A549 (cell line): ENCODE measurements around the gene NHSL1. TPM values are rescaled to one million over a fixed set of nuclear protein-coding genes. Genes with fewer than 3 reads are reported as not detected.
A peak's percentile ranks its signal among the peaks of the same experiment; 100 is the strongest.

Experiments
- ATAC-seq, 2 experiments: fragments of 200-7000 bp in 1 of 2; fragments of >200 bp in 1 of 2; cut with Nextera tagmentation in 1 of 2; cut with Tn5 transposase in 1 of 2; 3 replicates each; pipeline versions ENCODE4 v1.8.0 to v1.9.1; 2018 to 2020; ENCODE audit warnings: mild to moderate bottlenecking in 1 of 2, moderate library complexity in 1 of 2
- CTCF ChIA-PET: fragments of 300-600 bp; sonication (Branson Sonifier 250); formaldehyde crosslinking; extraction: SDS; loops from one replicate; lab custom pipeline; 2021; ENCODE audit warnings: antibody characterized with exemption, inconsistent platforms; lab: Yijun Ruan, JAX
- POLR2A ChIA-PET: fragments of 350-600 bp; formaldehyde crosslinking; extraction: SDS; loops from one replicate; lab custom pipeline; 2021; ENCODE audit warnings: antibody characterized with exemption, inconsistent platforms; lab: Yijun Ruan, JAX
- DNase-seq, 2 experiments: peaks; one replicate each; pipeline versions ENCODE4 v3.0.0 to v3.0.0-alpha.2; 2011 to 2016; ENCODE audit warnings: low read depth in 1 of 2, low spot score in 1 of 2
- FAIRE-seq: peaks from 2 replicates; lab custom pipeline; 2011; peaks lifted over from hg19 to GRCh38; lab: Jason Lieb, UNC
- H3K27ac ChIP-seq, 2 experiments: fragments of >200 bp; sonication (Bioruptor Twin); formaldehyde crosslinking; 3 replicates each; pipeline ENCODE4 v1.5.1; 2016 to 2017
- H3K4me1 ChIP-seq: fragments of >200 bp; sonication (Bioruptor Twin); formaldehyde crosslinking; 3 replicates; pipeline ENCODE4 v1.6.1; 2016
- H3K4me2 ChIP-seq: fragments of >200 bp; sonication (Bioruptor Twin); formaldehyde crosslinking; 3 replicates; pipeline ENCODE4 v1.6.1; 2016
- H3K4me3 ChIP-seq: fragments of >200 bp; sonication (Bioruptor Twin); formaldehyde crosslinking; 3 replicates; pipeline ENCODE4 v1.5.1; 2016
- H3K9me3 ChIP-seq: fragments of >200 bp; sonication (Bioruptor Twin); formaldehyde crosslinking; 3 replicates; pipeline ENCODE4 v1.6.1; 2016
- ATOH8 ChIP-seq: fragments of 250-450 bp; sonication (Bioruptor Pico); IDR thresholded peaks from 2 replicates; pipeline ENCODE4 v1.5.0; 2020; ENCODE audit warnings: low read depth, mild to moderate bottlenecking, moderate library complexity
- CEBPB ChIP-seq, 2 experiments: fragments of >200 bp in 1 of 2; sonication (Bioruptor Twin) in 1 of 2; formaldehyde crosslinking in 1 of 2; IDR thresholded peaks; 2 replicates each; pipeline ENCODE4 v1.6.1; 2012 to 2016
- CHD4 ChIP-seq: fragments of 200-600 bp; sonication (generic); IDR thresholded peaks from 2 replicates; pipeline ENCODE4 v1.6.1; 2016; ENCODE audit warnings: antibody characterized with exemption, mild to moderate bottlenecking, borderline replicate concordance
- E2F6 ChIP-seq: IDR thresholded peaks from 2 replicates; pipeline ENCODE4 v1.6.1; 2012; ENCODE audit warnings: low read depth, borderline replicate concordance
- EHF ChIP-seq: fragments of 250-450 bp; sonication (Bioruptor Pico); IDR thresholded peaks from 2 replicates; pipeline ENCODE4 v1.5.0; 2020; ENCODE audit warnings: mild to moderate bottlenecking
- EP300 ChIP-seq, 2 experiments: fragments of >200 bp; sonication (Bioruptor Twin); formaldehyde crosslinking; IDR thresholded peaks; 2 replicates in 1 of 2; 3 replicates in 1 of 2; pipeline ENCODE4 v1.6.1; 2016 to 2017
- FOSB ChIP-seq: fragments of 250-450 bp; sonication (Bioruptor Pico); IDR thresholded peaks from 2 replicates; pipeline ENCODE4 v1.5.0; 2020; ENCODE audit warnings: mild to moderate bottlenecking, moderate library complexity
- FOSL2 ChIP-seq, 2 experiments: fragments of 450-650 bp in 1 of 2; fragments of >200 bp in 1 of 2; sonication (Bioruptor Twin) in 1 of 2; formaldehyde crosslinking; IDR thresholded peaks; 2 replicates each; pipeline versions ENCODE4 v1.5.0 to v1.6.1; 2016 to 2020; ENCODE audit warnings: mild to moderate bottlenecking in 1 of 2, moderate library complexity in 1 of 2
- FOXS1 ChIP-seq: fragments of 250-450 bp; sonication (Bioruptor Pico); IDR thresholded peaks from 2 replicates; pipeline ENCODE4 v1.5.0; 2020; ENCODE audit warnings: mild to moderate bottlenecking, moderate library complexity
- HDAC2 ChIP-seq: fragments of 200-600 bp; sonication (generic); IDR thresholded peaks from 2 replicates; pipeline ENCODE4 v1.6.1; 2016
- HEYL ChIP-seq: fragments of 250-450 bp; sonication (Bioruptor Pico); IDR thresholded peaks from 2 replicates; pipeline ENCODE4 v1.8.0; 2021; ENCODE audit warnings: mild to moderate bottlenecking, moderate library complexity
- HOXA7 ChIP-seq: fragments of 250-450 bp; sonication (Bioruptor Pico); IDR thresholded peaks from 2 replicates; pipeline ENCODE4 v1.5.0; 2020; ENCODE audit warnings: mild to moderate bottlenecking, moderate library complexity
- HOXB13 ChIP-seq: fragments of 250-450 bp; sonication (Bioruptor Pico); IDR thresholded peaks from 2 replicates; pipeline ENCODE4 v1.5.0; 2020; ENCODE audit warnings: low read depth, mild to moderate bottlenecking, moderate library complexity
- HOXB5 ChIP-seq: fragments of 250-450 bp; sonication (Bioruptor Pico); IDR thresholded peaks from 2 replicates; pipeline ENCODE4 v1.5.0; 2020; ENCODE audit warnings: mild to moderate bottlenecking, moderate library complexity
- JUNB ChIP-seq: fragments of >200 bp; sonication (Bioruptor Twin); formaldehyde crosslinking; IDR thresholded peaks from 2 replicates; pipeline ENCODE4 v1.6.1; 2016
- MAFK ChIP-seq: fragments of 450-650 bp; IDR thresholded peaks from 2 replicates; pipeline ENCODE4 v1.6.1; 2014; ENCODE audit not compliant: partially characterized antibody
- MYC ChIP-seq: IDR thresholded peaks from 2 replicates; pipeline ENCODE4 v1.6.1; 2012; ENCODE audit warnings: mild to moderate bottlenecking, inconsistent platforms, low read length, improper control_type of control experiment, borderline replicate concordance
- NR3C1 ChIP-seq: fragments of >200 bp; sonication (Bioruptor Twin); formaldehyde crosslinking; IDR thresholded peaks from 3 replicates; pipeline ENCODE4 v1.6.1; 2017
- PHF8 ChIP-seq: fragments of 200-600 bp; sonication (generic); IDR thresholded peaks from 2 replicates; pipeline ENCODE4 v1.6.1; 2016; ENCODE audit warnings: low read depth, mild to moderate bottlenecking, antibody characterized with exemption, moderate library complexity, borderline replicate concordance
- REST ChIP-seq: fragments of 200-600 bp; sonication (generic); IDR thresholded peaks from 2 replicates; pipeline ENCODE4 v1.6.1; 2016; ENCODE audit warnings: antibody characterized with exemption, mild to moderate bottlenecking, moderate library complexity
- RFX5 ChIP-seq: fragments of 450-650 bp; IDR thresholded peaks from 2 replicates; pipeline ENCODE4 v1.7.1; 2014; ENCODE audit warnings: antibody characterized with exemption, mild to moderate bottlenecking, moderate library complexity
- RNF2 ChIP-seq: fragments of 200-600 bp; sonication (generic); IDR thresholded peaks from 2 replicates; pipeline ENCODE4 v1.6.1; 2016; ENCODE audit warnings: low read depth, mild to moderate bottlenecking, antibody characterized with exemption, moderate library complexity, borderline replicate concordance
- SMC3 ChIP-seq: fragments of >200 bp; sonication (Bioruptor Twin); formaldehyde crosslinking; IDR thresholded peaks from 3 replicates; pipeline ENCODE4 v1.6.1; 2018; ENCODE audit warnings: inconsistent platforms
- ZNF302 ChIP-seq: fragments of 250-450 bp; sonication (Bioruptor Pico); IDR thresholded peaks from 2 replicates; pipeline ENCODE4 v1.9.0; 2021; ENCODE audit warnings: inconsistent platforms, mild to moderate bottlenecking, moderate library complexity
- WGBS: methylation state at CpG from one replicate; pipeline ENCODE4 v1.1.6; 2017; ENCODE audit errors: missing lambda C conversion rate; 5-methylcytosine and 5-hydroxymethylcytosine counted together
- polyA plus RNA-seq, 4 experiments: library from polyadenylated mRNA; depleted of rRNA in 3 of 4; stranded (reverse); fragments of >200 nt; fragmentation: RNase III in 1 of 4; extraction: RNeasy Plus Mini Kit Qiagen cat#74134 plus additional on column Dnase treatment in 1 of 4; gene quantifications; 2 replicates in 3 of 4; 3 replicates in 1 of 4; pipeline ENCODE4 v1.2.3, GENCODE V29; 2011 to 2017
- TF ChIP-seq, protein P1 (sequence below): fragments of 150-350 bp; IDR thresholded peaks from 2 replicates; pipeline ENCODE4 v1.6.1; 2014; ENCODE audit warnings: low read depth, mild to moderate bottlenecking, low read length
- TF ChIP-seq, protein P2 (sequence below): fragments of >200 bp; sonication (Bioruptor Twin); formaldehyde crosslinking; IDR thresholded peaks from 3 replicates; pipeline ENCODE4 v1.6.1; 2016

The NHSL1 gene
- polyA plus RNA-seq, 2 of the 4 experiments (the other 2 are of a cell fraction): 1.6 to 2.8 TPM

DNA sequence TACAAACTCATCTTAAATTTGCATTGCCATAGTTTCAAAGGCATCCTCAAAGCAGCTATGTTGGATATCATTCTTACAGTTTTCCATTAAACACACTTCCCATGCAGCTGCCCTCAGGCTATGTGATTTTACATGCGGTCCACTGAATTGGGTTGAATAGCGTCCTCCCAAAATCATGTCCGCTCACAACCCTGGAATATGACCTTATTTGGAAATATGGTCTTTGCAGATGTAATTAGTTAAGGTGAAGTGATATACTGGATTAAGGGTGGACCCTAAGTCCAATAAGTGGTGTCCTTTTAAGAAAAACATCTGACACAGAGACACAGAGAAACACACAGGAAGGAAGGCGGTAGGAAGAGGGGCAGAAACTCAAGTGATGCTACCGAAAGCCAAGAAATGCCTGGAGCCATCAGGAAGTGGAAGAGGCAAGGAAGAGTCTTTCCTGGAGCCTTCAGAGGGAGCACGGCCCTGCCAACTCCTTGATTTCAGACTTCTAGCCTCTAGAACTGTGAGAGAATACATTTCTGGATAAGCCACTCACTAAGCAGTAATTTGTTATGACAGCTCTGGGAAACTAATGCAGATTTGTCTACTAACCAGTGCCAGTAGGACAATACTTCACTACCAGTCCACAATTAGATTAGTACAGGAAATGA lies 42.7 kb upstream of the NHSL1 start:
- 84% methylated on average over 5 of the region's 6 CpGs for whole genome bisulfite sequencing
- ChIA-PET POLR2A (interaction anchor here (0.6 kb wide), 1 partner anchor 76 kb away, joined by 3 read pairs; no protein-coding TSS in a partner anchor), CTCF (no interaction called here)
- DNase-seq (no peak), ATAC-seq (no peak), FAIRE-seq (no peak)
- Histone ChIP-seq H3K4me1 (peaks cover 27% of the 10 kb centered on the region), H3K4me3 (no peak overlapping the region), H3K9me3 (no peaks in the 10 kb centered on the region), H3K4me2 (peak overlapping the region; percentile 37; the same call in 2 of the 3 replicates), H3K27ac (peak overlapping the region in 1 of 2 experiments; percentile 30; a peak in 1 of 6 replicates)
- no peak for TF ChIP-seq JUNB
- no peak for TF ChIP-seq RFX5
- no peak for TF ChIP-seq REST
- TF ChIP-seq CEBPB (IDR thresholded peaks at IDR 0.05): no peak
- TF ChIP-seq FOSB: no peak
- no peak for TF ChIP-seq MAFK
- TF ChIP-seq FOXS1: no peak
- TF ChIP-seq, protein P1, sequence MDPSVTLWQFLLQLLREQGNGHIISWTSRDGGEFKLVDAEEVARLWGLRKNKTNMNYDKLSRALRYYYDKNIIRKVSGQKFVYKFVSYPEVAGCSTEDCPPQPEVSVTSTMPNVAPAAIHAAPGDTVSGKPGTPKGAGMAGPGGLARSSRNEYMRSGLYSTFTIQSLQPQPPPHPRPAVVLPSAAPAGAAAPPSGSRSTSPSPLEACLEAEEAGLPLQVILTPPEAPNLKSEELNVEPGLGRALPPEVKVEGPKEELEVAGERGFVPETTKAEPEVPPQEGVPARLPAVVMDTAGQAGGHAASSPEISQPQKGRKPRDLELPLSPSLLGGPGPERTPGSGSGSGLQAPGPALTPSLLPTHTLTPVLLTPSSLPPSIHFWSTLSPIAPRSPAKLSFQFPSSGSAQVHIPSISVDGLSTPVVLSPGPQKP: no peak
- no peak for TF ChIP-seq ATOH8 (CRISPR knock-in tag)
- no peak for TF ChIP-seq RNF2
- TF ChIP-seq CHD4: no peak
- TF ChIP-seq SMC3: no peak
- TF ChIP-seq MYC: no peak
- no peak for TF ChIP-seq EHF (CRISPR knock-in tag)

DNA sequence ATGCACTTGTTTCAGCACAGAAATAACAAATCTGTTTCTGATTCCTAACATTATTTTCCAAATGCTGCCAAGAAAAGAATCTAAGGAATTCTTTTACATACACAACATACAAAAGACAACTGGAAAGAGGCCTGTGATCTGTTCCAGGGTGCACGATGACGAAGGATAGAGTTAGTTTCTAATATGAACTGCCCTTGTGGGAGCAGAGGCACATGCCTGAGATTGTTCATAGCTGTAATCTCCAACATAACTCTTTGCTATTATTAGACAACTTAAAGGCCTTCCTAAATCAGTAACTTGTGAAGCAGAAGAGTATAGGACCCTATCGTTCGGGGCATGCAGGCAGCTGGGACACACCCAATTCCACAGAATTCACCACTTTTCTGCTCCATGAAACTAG lies 41.2 kb upstream of the NHSL1 start:
- Histone ChIP-seq H3K4me2 (no peak overlapping the region), H3K9me3 (no peaks in the 10 kb centered on the region), H3K27ac (no peak overlapping the region), H3K4me1 (peaks cover 20% of the 10 kb centered on the region), H3K4me3 (no peak overlapping the region)
- no peak for FAIRE-seq
- ATAC-seq: no peak
- DNase-seq: no peak
- WGBS: 89% methylated on average over 4 of the region's 4 CpGs
- TF ChIP-seq FOXS1 (no peak), HOXB5 (no peak), HOXA7 (CRISPR knock-in tag) (no peak), NR3C1 (no peak), HEYL (CRISPR knock-in tag) (no peak), EHF (CRISPR knock-in tag) (no peak), HOXB13 (CRISPR knock-in tag) (no peak), PHF8 (no peak), RNF2 (no peak), HDAC2 (no peak), FOSB (no peak), ZNF302 (CRISPR knock-in tag) (no peak), EP300 (IDR thresholded peaks at IDR 0.05) (no peak), FOSL2 (IDR thresholded peaks at IDR 0.05) (no peak), FOSL2 (CRISPR knock-in tag; IDR thresholded peaks at IDR 0.05) (no peak), E2F6 (no peak)
- TF ChIP-seq, protein P2, sequence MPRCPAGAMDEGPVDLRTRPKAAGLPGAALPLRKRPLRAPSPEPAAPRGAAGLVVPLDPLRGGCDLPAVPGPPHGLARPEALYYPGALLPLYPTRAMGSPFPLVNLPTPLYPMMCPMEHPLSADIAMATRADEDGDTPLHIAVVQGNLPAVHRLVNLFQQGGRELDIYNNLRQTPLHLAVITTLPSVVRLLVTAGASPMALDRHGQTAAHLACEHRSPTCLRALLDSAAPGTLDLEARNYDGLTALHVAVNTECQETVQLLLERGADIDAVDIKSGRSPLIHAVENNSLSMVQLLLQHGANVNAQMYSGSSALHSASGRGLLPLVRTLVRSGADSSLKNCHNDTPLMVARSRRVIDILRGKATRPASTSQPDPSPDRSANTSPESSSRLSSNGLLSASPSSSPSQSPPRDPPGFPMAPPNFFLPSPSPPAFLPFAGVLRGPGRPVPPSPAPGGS: no peak
- ChIA-PET POLR2A (no interaction called here), CTCF (interaction anchor here (1.5 kb wide), 1 partner anchor 31 kb away, joined by 3 read pairs; no protein-coding TSS in a partner anchor)
